HG03108 (cell line): ENCODE measurements around the gene PLXNA4.

ENCODE experiments used
- ATAC-seq: cut with Tn5 transposase; IDR thresholded peaks from one replicate; pipeline ENCODE4 v1.9.1; 2021; ENCODE audit warnings: moderate library complexity; ENCODE audit not compliant: unreplicated experiment

PLXNA4 gene

GRCh38 chr7:132290021-132290420, 286.2 kb downstream of the PLXNA4 start:
- ATAC-seq: no peak

DNA sequence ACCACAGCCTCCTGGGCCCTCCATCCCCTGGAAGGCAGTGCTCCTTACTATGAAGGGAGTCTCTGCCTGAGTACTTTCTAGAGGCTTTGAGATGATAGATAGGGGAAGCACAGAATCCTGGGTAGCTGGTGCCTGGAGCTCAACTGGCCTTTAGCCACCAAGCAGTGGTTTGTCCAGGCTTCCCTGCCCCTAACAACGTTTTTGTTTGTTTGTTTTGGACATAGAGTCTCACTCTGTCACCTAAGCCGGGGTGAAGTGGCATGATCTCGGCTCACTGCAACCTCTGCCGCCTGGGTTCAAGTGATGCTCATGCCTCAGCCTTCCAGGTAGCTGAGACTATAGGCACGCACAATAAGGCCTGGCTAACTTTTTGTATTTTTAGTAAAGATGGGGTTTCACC, 289.4 kb downstream of the PLXNA4 start:
- no peak for ATAC-seq

DNA sequence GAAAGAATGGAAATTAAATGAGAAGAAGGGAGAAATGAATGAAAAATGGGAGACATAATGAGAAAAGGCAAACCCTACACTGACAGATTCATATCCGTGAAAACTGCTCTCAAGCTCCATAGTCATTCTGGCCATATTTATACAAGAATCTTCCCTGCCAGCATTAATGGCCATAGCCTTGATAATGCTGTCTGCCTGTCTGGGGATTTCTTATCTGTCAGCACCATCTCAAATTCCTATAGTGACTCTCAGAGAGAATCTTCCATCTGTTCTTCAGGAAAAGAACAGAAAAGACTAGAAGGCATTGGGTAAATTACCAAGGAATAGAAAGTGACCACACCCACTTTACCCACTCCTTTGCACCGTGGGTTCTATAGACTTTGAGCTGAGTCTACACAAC, 295.9 kb downstream of the PLXNA4 start:
- ATAC-seq: no peak

DNA sequence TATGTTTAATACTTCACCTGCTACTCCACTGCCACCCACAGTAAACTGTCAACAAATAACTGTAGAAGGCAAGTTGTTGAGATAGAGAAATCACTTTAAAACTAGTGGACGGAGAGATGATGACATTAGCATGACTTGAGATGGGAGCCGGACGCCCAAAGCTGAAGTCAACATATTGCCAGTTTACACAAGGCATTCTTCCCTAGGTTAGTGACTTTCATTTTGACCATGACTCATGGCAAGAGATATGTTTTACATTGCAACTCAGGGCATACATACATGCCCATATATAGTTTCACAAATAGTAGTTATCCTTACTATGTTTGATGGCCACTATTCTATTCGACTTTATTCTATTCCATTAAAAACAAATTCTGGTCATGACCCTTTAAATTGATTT, 296.6 kb downstream of the PLXNA4 start:
- no peak for ATAC-seq

DNA sequence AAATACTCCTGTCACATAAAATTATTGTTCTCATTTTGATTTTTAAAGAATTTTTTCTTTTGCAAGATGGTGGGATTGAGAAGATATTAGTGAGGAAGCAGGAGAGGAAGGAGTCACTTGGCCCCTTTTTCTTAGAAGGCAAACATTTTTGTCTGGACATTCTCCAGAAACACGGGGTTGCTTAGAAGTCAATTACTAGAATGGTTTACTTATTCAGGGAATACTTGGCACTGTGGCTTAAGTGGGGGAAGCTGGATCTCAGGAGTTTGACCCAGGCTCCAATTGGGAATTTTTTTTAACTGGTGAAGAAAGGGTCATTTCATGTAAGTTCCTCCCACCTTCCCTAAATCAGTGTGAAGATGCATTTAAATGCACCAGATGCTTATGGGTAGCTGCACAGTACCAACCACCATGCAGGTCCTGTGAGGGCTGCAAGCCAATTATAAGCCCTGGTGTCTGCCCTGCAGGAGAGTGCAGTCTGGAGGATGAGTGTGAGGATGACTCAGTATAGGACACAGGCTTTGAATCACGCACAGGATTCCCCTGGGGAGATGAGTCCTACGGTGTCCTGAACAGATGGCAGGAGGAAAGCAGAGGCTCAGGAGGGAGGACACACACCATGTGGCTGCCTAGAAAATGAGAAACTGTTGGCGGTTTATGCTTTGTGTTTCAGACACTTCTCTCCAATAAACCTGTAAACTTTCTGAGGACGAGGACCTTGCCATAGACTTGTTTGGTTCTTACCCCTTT, 299.1 kb downstream of the PLXNA4 start:
- ATAC-seq: no peak

DNA sequence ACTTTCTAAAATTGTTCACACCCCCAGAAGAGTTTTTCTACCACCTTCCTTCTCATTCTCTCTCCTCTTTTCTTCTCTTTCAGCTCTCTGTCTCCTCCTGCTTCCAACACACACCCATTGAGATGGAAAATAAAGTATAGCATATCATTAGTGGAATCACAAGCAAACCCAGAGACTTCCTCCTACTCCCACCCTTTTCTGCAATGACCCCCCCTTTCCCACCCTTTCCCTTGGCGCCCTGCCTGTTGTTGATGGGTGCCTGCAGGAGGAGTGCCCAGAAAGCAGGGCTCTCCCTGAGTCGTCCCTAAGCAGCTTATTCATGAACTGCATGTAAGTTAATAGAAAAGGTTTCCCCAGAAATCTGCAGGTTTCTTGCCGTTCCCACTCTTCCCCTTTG, 300.0 kb downstream of the PLXNA4 start:
- ATAC-seq: no peak

- ATAC-seq: no peak
These were observed 300.6 kb downstream of the PLXNA4 start for GRCh38 chr7:132275416-132276233.

DNA sequence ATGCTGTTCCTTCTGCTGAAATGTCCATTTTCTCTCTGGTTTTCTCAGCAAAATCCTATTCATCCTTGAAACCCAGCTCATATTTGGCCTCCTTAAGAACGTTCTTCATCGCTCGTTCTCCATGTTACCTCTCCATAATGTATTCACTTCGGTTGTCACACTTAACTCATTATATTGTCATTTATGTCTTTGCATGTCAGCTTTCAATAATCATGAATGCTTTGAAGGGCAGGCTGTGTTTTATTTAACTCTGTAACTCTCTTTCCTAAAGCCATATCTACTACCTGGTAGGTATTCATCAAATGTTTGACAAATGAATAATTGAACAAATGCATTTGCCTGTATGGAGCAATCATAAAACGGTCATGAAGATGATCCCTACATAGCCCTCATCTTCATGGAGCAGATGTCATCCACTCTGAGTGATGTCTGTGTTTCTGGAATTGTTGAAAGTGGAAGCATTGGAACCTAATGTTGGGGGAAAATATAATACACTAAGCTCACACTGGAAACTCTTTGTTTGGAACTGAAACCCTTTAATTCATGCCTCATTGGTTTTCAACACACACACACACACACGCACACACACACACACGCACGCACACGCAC, 303.4 kb downstream of the PLXNA4 start:
- ATAC-seq: no peak

DNA sequence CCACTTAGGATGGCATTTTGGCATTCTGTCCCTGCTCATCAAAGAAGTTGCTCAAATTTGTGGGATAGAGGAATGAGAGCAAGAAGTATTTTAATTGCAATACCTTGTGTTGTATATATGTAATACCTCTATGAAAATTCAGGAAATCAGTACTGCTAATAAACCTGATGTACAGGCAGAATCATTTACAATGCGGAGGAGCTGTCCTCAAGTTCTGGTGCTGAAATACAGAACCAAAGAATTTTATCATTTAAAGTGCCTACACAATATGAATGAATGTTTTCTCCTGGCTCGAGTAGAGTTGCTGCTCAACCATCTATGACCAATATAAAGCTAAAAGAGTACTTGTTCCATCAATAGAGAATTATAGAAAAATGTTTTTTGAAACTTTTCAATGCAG, 305.8 kb downstream of the PLXNA4 start:
- ATAC-seq: no peak

DNA sequence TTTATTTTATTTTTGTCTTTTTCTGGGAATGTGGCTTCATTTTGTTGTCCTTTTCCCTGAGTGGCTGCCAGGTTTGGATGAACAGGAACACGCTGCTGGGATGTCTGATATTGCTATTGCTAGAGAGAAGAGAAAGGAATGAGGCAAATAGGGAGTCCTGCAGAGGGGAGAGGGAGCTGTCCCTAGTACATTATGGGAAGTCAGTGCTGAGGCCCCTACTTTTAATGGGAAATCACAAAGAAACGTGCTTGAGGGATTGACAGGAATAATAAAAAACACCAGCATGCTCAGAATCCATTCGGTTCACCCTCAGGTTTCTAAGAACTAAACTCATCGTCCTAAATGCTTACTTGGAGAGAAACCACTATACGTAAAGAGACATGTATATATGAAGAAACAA, 306.6 kb downstream of the PLXNA4 start:
- ATAC-seq: no peak

GRCh38 chr7:132263151-132263550, 313.1 kb downstream of the PLXNA4 start:
- no peak for ATAC-seq

- no peak for ATAC-seq
These were observed 314.2 kb downstream of the PLXNA4 start for GRCh38 chr7:132262160-132262470.

DNA sequence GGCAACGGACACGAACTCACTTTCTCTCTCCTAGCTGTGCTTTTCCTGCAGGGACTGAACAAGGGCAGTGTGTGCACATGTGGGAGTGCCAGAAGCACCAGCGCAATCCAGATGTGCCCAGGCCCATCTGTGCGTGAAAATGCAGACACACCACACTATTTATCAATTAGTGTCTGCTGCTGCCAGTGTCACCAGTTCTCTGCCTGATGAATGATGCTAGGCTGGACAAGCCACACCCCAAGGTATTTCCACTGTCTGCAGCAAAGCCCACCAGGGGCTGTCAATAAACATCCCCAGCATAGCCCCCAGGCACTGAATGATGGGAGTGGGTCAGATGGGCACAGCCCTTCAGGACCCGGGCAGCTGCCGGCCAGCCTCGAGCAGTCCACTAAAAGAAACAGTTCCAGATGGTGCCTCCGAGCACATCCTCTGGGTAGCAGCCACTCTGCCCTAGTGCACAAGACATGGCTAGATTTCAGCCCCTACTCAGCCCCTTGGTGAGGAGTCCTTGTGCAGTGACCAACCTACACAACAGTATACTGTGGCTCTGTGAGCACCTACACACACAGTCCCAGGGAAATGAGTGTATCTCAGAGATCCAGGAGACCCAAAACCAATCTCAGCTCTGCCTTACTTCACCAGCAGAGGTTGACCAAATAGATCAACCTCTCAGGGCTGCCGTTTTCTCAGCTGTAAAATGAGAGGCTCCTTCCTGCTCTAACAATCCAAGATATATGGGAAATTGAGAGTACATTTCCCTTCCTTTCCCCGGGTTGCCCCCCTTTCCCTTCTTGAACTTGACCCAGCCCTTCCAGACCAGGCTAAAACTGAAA, 314.7 kb downstream of the PLXNA4 start:
- no peak for ATAC-seq

DNA sequence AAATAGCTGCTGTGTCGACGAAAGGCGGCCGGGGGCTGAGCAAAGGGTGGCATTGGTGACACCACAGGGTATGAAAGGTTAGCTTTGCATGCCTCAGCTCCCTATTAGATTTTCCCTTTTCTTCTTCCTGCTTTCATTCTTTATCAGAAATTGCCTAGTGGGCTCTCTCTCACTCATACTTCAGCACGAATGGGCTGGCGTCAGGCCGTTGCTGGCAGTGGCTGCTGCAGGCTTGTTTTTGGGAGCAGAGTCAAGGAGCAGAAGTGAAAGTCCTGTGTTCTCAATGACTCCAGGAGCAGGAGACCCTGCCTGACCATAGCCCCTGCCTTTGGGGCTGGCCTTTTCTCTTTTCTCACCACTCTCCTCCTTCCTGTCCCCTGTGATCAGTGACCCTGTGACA, 318.0 kb downstream of the PLXNA4 start:
- ATAC-seq: no peak

DNA sequence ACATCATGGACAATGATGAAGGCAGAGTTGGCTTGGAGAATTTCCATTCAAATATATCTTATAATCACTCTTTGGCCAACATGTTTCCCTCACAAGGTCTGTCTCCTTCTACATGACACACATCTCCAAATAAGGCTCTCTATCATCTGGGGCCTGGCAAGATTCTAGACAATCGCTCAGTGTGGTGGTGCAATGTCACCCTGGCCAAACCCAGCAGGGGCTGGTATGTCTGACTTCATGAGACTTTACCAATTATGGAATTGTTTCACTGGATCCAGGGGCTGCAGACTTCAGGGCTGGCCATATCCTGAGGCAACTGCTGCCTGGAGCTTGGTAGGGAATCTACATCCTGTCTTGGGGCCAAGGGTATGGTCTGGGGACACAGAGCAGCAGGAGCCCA, 319.0 kb downstream of the PLXNA4 start:
- no peak for ATAC-seq

- ATAC-seq: no peak
These were observed 319.5 kb downstream of the PLXNA4 start for GRCh38 chr7:132256721-132257212.

DNA sequence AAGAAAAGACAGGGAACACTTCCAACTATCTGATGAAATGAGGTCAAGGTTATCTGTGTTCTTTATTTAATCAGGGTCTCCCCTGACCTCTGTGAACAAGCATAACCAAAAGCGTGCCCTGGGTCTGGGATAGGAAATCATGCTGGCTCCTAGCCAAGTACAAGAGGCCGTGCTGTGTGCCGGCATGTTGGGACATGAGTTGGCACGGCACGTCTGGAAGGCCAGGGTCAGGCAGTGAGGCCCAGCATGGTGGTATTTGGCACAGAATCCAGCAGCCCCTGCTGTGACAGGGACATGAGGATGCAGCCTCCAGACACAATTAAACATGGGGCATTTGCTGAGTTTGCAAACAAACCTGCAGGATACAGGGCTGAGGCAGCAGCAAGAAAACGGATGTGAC, 320.4 kb downstream of the PLXNA4 start:
- no peak for ATAC-seq

DNA sequence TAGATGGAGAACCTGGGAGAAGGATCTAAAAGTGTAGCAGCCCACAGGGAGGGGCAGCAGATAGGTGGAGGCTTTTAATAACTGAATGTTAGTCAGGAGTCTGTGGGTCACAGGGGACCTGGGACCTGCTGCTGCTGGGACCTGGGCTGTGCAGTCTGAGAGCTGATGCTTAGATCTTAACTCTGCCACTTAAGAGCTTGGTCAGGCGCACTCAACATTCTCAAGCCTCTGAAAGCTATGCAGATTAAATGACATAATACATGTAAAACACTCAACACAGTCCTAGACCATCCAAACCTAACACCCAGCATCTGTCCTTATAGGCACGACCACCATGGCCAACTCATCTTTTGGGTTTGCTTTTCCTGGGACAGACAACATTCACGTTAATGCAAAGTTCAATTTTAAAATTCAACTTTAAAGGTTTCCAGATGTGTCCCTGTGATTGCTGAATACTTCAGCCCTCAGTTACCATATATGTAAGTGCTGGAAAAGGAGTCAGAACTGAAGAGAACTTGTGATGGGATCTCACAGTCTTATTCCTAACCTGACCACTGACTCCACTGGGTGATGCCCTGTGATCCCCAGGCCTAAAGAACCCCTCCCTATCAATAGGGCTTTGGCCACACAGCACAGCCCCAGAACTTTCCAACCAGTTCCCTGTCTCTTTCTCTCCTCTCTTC, 321.0 kb downstream of the PLXNA4 start:
- ATAC-seq: no peak

DNA sequence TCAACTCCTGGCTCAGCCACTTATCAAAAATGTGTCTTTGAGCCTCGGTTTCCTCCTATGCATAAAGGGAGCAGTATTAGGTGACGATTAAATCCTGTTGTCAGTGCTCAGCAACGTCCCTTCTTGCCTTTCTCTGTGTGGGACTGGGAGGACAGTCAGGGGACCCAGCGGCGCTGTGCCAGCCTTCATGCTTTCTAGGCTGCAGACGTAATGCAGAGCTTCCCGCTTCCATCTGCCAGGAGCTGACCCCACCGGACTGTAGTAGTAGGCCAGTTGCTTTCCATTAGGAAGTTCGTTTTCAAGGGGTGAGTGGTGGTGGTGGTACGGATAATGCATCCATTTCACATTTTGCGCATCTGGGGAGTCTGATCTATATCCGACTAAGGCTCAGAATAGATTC, 321.8 kb downstream of the PLXNA4 start:
- ATAC-seq: no peak

DNA sequence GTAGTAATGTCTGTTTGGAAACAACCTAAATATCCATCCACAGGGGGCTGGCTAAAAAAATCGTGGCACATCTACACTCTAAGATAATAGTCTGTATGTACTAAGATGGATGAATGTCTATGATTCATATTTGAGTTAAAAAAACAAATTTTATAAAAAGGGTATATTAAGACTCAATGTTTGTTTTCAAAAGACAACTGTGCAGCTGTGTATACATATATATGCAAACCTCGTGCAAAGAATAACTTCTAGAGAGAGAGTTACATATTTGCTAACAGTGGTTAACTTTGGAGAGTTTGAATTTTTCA, 323.5 kb downstream of the PLXNA4 start:
- ATAC-seq: no peak

DNA sequence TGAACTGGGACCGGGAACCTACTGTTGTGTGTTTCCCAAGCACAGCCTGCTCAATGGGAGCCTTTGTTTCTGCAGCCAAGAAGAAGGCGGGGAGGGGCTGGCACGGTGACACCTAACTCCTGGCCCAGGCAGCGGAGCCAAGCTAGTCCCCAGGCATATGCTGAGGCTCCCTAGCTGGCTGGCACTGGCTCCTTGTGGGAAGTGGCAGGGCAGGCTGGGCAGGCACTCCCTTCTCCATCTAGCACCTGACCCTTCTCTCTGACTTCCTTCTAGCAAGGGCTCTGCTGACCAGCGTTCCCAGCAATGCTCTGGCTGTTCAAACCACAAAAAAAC, 325.0 kb downstream of the PLXNA4 start:
- no peak for ATAC-seq
